Lung (tissue), 16 donors: ENCODE data around the gene VEGFA. TPM values are rescaled to one million over a fixed set of nuclear protein-coding genes. Genes with fewer than 3 reads are reported as not detected.

Source experiments
- ATAC-seq: fragments of 200-7000 bp; cut with Tn5 transposase; one replicate; pipeline ENCODE4 v1.9.1; 2020; ENCODE audit warnings: moderate number of reproducible peaks; ENCODE audit not compliant: insufficient read depth, low FRiP score
- DNase-seq, 3 donors: peaks; one replicate each; pipeline ENCODE4 v3.0.0-alpha.2; 2013 to 2017
- H3K27ac ChIP-seq, 2 donors: one replicate each; pipeline ENCODE4 v1.5.1; 2013; ENCODE audit warnings: mild to moderate bottlenecking in 2 of 2, moderate library complexity in 2 of 2, control low read depth in 1 of 2, inconsistent platforms in 1 of 2, low read depth in 1 of 2, low read length in 1 of 2
- H3K27me3 ChIP-seq, 3 donors: one replicate each; pipeline ENCODE4 v1.5.1; 2013; ENCODE audit warnings: low read length in 2 of 3; ENCODE audit not compliant: control insufficient read depth in 3 of 3, insufficient read depth in 3 of 3
- H3K36me3 ChIP-seq, 4 donors: one replicate each; pipeline ENCODE4 v1.5.1; 2013; ENCODE audit warnings: low read length in 4 of 4, mild to moderate bottlenecking in 1 of 4, moderate library complexity in 1 of 4; ENCODE audit not compliant: control insufficient read depth in 4 of 4, insufficient read depth in 4 of 4
- H3K4me1 ChIP-seq, 5 donors: one replicate each; pipeline ENCODE4 v1.5.1; 2013; ENCODE audit warnings: low read length in 5 of 5, mild to moderate bottlenecking in 2 of 5, moderate library complexity in 1 of 5; ENCODE audit not compliant: control insufficient read depth in 5 of 5, insufficient read depth in 5 of 5
- H3K4me3 ChIP-seq: one replicate; pipeline ENCODE4 v1.5.1; 2013; ENCODE audit warnings: mild to moderate bottlenecking, control low read depth, moderate library complexity
- H3K9ac ChIP-seq, 2 donors: one replicate each; pipeline ENCODE4 v1.5.1; 2013; ENCODE audit warnings: low read length in 2 of 2, control low read depth in 1 of 2; ENCODE audit not compliant: insufficient read depth in 1 of 2
- H3K9me3 ChIP-seq, 4 donors: one replicate each; pipeline ENCODE4 v1.5.1; 2013; ENCODE audit warnings: low read length in 3 of 4, mild to moderate bottlenecking in 1 of 4, moderate library complexity in 1 of 4; ENCODE audit not compliant: control insufficient read depth in 4 of 4, insufficient read depth in 3 of 4
- WGBS, 2 donors: extraction: QIAGEN DNeasy Blood & Tissue Kit; methylation state at CpG; one replicate each; pipeline ENCODE4 v1.1.7; 2013; 5-methylcytosine and 5-hydroxymethylcytosine counted together
- long read RNA-seq, 5 donors: transcript quantifications; one replicate each; lab custom pipeline, GENCODE V29; 2026
- polyA plus RNA-seq, 2 donors: library from polyadenylated mRNA; stranded (reverse); fragments of 200-250 nt; gene quantifications; one replicate each; pipeline ENCODE4 v1.2.1, GENCODE V29; 2013
- total RNA-seq, 2 donors: library from RNA; depleted of rRNA in 1 of 2; stranded (reverse); fragments of >200 nt in 1 of 2; gene quantifications; one replicate each; pipeline ENCODE4 v1.2.1, GENCODE V29; 2014 to 2021
- TF ChIP-seq, protein P1 (sequence below): IDR thresholded peaks from 2 replicates; pipeline ENCODE4 v1.5.1; 2012; ENCODE audit warnings: mild to moderate bottlenecking; ENCODE audit errors: control extremely low read depth, extremely low read depth
- donor health status: control.
- donor health status: control.
- donor health status: Bipolar disorder and iron deficiency.
- donor health status: healthy.
- donor health status: DM: yes; HTN: yes; CAD: no.

VEGFA gene
- 100 to 1,000 TPM; 156 to 275 TPM for total RNA-seq
- 100 to 1,000 TPM in 1 of 2 donors, 10 to 100 TPM in 1; 98.3 to 123 TPM for polyA plus RNA-seq
- long read RNA-seq, donor 1, full-length matches to known transcripts: 64 of 269 reads
- long read RNA-seq, donor 1, partial matches to known transcripts: 199 of 269 reads
- long read RNA-seq, donor 1, other reads (novel, unspliced or antisense): 6 of 269 reads
- long read RNA-seq, donor 2, transcript VEGFA-217 (5 exons, 535 nt): minor isoform, 6 of 39 reads
- long read RNA-seq, donor 2, transcript VEGFA-211 (4 exons, 1,683 nt): minor isoform, 7 of 39 reads
- long read RNA-seq, donor 2, transcript VEGFA-216 (3 exons, 475 nt): major isoform, 18 of 39 reads
- long read RNA-seq, donor 2, partial matches to known transcripts: 0 of 39 reads
- long read RNA-seq, donor 2, other reads (novel, unspliced or antisense): 0 of 39 reads
- long read RNA-seq, donor 3, full-length matches to known transcripts: 48 of 66 reads
- long read RNA-seq, donor 3, partial matches to known transcripts: 18 of 66 reads
- long read RNA-seq, donor 3, other reads (novel, unspliced or antisense): 0 of 66 reads
- long read RNA-seq, donor 4, transcript VEGFA-211 (4 exons, 1,683 nt): major isoform, 11 of 68 reads
- long read RNA-seq, donor 4, transcript VEGFA-216 (3 exons, 475 nt): major isoform, 11 of 68 reads
- long read RNA-seq, donor 4, partial matches to known transcripts: 33 of 68 reads
- long read RNA-seq, donor 4, other reads (novel, unspliced or antisense): 0 of 68 reads
- long read RNA-seq, donor 5, transcript VEGFA-216 (3 exons, 475 nt): minor isoform, 21 of 125 reads
- long read RNA-seq, donor 5, transcript VEGFA-205 (7 exons, 3,535 nt): minor isoform, 11 of 125 reads
- long read RNA-seq, donor 5, transcript VEGFA-211 (4 exons, 1,683 nt): major isoform, 30 of 125 reads
- long read RNA-seq, donor 5, transcript VEGFA-215 (3 exons, 2,746 nt): minor isoform, 12 of 125 reads
- long read RNA-seq, donor 5, partial matches to known transcripts: 5 of 125 reads
- long read RNA-seq, donor 5, other reads (novel, unspliced or antisense): 15 of 125 reads

DNA sequence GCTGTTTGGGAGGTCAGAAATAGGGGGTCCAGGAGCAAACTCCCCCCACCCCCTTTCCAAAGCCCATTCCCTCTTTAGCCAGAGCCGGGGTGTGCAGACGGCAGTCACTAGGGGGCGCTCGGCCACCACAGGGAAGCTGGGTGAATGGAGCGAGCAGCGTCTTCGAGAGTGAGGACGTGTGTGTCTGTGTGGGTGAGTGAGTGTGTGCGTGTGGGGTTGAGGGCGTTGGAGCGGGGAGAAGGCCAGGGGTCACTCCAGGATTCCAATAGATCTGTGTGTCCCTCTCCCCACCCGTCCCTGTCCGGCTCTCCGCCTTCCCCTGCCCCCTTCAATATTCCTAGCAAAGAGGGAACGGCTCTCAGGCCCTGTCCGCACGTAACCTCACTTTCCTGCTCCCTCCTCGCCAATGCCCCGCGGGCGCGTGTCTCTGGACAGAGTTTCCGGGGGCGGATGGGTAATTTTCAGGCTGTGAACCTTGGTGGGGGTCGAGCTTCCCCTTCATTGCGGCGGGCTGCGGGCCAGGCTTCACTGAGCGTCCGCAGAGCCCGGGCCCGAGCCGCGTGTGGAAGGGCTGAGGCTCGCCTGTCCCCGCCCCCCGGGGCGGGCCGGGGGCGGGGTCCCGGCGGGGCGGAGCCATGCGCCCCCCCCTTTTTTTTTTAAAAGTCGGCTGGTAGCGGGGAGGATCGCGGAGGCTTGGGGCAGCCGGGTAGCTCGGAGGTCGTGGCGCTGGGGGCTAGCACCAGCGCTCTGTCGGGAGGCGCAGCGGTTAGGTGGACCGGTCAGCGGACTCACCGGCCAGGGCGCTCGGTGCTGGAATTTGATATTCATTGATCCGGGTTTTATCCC lies at the start of gene VEGFA:
Gene VEGFA (plus strand): TSS at position 686 of the 846 bp plus-strand sequence.
- 0 to 1% methylated on average over 60 to 62 of the region's 62 CpGs for WGBS, 2 donors
- peak within 1 kb of the TSS; percentile 83 to 84 for H3K9ac ChIP-seq
- H3K4me1 ChIP-seq: peaks cover 4 to 48% (median 30%) of the 10 kb centered on the region in 5 donors

DNA sequence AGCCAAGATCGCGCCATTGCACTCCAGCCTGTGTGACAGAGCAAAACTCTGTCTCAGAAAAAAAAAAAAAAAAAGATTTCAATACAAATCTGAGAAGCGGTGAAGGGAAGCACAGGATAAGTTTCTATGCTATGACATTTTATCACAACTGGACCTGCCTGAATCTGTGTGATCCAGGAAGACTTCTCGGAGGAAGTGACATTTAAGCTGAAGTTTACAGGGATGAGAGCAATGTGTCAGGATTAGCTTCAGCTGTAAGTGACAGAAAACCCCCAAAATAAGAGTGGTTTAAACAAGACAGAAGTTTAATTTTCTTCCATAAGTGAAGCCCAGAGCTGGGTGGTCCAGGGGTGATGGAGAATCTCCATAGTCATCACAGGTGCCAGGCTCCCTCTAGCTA lies 49.0 kb upstream of the VEGFA start:
- peaks cover 0 to 62% (median 23%) of the 10 kb centered on the region in 5 donors for H3K4me1 ChIP-seq
- H3K27ac ChIP-seq: no peak overlapping the region
- H3K36me3 ChIP-seq: no peaks in the 10 kb centered on the region
- WGBS, 2 donors: 89 to 94% methylated on average over 4 of the region's 4 CpGs
- H3K27me3 ChIP-seq: no peaks in the 10 kb centered on the region
- TF ChIP-seq, protein P1, sequence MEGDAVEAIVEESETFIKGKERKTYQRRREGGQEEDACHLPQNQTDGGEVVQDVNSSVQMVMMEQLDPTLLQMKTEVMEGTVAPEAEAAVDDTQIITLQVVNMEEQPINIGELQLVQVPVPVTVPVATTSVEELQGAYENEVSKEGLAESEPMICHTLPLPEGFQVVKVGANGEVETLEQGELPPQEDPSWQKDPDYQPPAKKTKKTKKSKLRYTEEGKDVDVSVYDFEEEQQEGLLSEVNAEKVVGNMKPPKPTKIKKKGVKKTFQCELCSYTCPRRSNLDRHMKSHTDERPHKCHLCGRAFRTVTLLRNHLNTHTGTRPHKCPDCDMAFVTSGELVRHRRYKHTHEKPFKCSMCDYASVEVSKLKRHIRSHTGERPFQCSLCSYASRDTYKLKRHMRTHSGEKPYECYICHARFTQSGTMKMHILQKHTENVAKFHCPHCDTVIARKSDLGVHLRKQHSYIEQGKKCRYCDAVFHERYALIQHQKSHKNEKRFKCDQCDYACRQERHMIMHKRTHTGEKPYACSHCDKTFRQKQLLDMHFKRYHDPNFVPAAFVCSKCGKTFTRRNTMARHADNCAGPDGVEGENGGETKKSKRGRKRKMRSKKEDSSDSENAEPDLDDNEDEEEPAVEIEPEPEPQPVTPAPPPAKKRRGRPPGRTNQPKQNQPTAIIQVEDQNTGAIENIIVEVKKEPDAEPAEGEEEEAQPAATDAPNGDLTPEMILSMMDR: no peak
- no peak overlapping the region for H3K4me3 ChIP-seq
- no peak for ATAC-seq
- no peak overlapping the region for H3K9ac ChIP-seq
- H3K9me3 ChIP-seq: no peaks in the 10 kb centered on the region
- no peak for DNase-seq

More for the DNA sequence above, at the start of gene VEGFA:
- Histone ChIP-seq H3K9me3 (no peaks in the 10 kb centered on the region), H3K36me3 (peaks cover 0 to 27% (median 4%) of the 10 kb centered on the region in 4 donors), H3K27ac (peak within 1 kb of the TSS; percentile 91 to 96), H3K4me3 (peak within 1 kb of the TSS; percentile 86), H3K27me3 (no peaks in the 10 kb centered on the region)
- ATAC-seq: peak; percentile 64
- TF ChIP-seq, protein P1: peak; percentile 97
- peak; percentile 93 to 95 (median 94) for DNase-seq

DNA sequence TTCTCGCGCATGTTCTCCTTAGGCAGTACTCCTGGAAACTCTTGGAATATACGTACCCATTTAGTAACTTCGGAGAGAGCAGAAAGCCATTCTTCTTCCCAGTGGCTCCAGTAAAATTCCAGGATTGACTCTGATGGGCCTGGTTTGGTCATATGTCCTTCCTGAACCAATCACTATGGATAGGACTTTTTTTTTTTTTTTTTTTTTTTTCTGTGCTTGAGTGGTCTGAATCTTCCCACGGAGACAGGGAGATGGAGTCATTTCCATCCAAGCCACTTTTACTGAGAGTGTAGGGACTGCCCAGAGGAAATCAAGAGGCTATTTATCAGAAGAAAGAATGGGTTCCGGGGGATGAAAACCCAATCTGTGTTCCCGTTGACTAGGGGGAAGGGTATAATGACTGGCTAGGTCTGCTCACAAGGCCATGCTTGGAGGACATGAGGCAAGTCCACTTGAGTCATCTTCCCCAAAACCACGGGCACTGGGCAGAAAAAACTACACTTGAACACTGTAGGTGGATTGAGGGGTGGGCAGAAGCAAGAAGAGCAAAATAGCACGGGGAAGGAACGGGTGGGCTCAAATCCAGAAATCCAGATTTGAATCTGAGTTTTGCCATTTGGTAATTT lies 47.0 kb upstream of the VEGFA start:
- Histone ChIP-seq H3K4me1 (peaks cover 0 to 41% (median 18%) of the 10 kb centered on the region in 5 donors), H3K27me3 (no peaks in the 10 kb centered on the region), H3K4me3 (no peak overlapping the region), H3K9me3 (no peaks in the 10 kb centered on the region), H3K9ac (no peak overlapping the region), H3K27ac (no peak overlapping the region), H3K36me3 (no peaks in the 10 kb centered on the region)
- TF ChIP-seq, protein P1: no peak
- 77 to 81% methylated on average over 10 of the region's 10 CpGs for WGBS, 2 donors
- DNase-seq: no peak
- no peak for ATAC-seq
